Fibroblast of skin of back (primary cell): ENCODE results near the gene CLEC20A.

Experiments used
- DNase-seq: peaks from one replicate; pipeline ENCODE4 v3.0.0-alpha.2; 2013

Gene CLEC20A

DNA sequence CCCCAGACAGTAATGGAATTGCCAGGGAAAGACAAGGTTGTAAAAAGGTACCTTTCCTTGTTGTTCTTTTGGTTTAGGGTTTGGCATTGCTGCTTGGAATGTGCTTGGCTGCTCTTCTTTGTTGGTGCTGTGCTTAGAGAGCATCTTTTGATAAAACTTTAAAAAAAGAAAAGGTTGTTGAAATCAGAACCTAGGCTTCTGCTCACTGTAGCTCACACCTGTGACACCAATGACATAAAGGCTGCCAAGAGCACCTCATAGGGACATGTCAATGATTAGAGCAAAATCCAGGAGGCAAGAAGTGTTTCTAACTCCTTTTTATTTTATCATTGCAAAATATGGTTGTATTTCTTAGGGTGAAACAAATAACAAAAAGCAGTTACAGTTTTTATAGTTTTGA, 28.9 kb downstream of the CLEC20A start:
- no peak for DNase-seq

DNA sequence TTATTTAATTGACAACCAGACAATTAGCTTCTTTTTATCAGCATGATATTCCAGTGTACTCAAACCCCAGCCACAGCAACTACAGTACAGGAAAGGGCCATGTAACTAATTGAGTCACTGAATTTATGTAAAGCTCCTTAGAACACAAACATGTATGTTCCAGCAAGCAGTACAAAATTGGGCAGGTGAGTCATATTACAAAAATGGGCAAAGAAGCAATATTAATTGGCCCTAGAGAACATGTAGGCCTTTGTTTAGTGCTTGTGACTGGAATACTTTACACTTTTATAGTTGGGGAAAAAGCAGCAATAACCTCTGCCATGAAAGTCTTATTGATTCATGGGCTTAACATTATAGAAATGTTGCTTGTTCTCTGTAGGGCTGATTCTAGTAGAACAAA, 31.8 kb downstream of the CLEC20A start:
- peak; percentile 68 for DNase-seq

DNA sequence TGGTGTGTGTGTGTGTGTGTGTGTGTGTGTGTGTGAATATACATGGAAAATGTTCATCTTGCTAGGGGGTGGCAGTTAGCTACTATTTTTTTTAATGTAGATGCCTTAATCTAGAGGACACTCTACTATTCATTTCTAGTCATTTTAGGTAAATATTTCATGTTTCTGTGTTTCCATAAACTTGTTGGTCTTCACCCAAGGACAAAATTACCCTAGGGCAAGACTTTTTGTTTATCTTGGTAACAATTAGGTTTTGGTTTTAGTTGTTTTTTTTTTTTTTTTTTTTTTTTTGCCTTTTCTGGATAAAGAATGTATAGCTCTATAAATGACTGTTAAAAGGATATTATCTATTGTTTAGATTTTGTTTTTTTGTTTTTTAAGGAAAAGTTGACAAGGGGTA, 32.2 kb downstream of the CLEC20A start:
- DNase-seq = no peak

DNA sequence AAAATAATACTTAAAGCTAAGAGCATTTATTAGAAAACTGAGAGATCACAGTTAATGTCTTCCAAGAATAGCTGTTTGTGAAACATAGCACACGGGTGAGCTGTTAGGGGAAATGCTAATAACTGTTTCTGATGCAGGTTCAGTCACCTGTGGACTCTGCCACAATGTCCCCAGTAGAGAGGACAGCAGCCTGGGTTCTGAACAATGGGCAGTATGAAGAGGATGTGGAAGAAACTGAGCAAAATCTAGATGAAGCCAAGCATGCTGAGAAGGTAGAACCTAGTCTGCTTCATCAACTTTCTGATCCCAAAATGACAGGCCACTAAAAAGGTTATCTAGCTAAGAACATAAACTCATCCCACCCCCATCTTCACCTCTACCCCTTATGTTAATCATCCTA, 32.6 kb downstream of the CLEC20A start:
- no peak for DNase-seq

DNA sequence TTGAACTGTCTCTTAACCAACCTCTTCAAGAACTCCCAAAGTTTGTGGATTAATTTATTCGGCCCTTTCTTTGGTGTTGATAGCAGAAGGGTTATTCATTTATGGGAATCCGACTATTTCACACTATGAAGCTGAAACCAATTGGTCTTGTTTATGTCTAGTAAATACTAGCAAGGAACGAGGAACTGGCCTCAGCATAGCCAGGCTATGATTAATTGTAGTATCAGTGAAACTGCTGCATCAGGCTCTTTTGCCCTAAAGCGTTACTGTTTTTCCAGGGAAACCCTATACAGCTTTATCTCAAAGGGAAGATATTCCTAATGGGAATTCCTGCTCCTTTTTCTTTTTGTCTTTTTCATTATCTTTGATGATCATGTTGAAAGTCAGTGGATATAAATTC, 35.1 kb downstream of the CLEC20A start:
- no peak for DNase-seq

DNA sequence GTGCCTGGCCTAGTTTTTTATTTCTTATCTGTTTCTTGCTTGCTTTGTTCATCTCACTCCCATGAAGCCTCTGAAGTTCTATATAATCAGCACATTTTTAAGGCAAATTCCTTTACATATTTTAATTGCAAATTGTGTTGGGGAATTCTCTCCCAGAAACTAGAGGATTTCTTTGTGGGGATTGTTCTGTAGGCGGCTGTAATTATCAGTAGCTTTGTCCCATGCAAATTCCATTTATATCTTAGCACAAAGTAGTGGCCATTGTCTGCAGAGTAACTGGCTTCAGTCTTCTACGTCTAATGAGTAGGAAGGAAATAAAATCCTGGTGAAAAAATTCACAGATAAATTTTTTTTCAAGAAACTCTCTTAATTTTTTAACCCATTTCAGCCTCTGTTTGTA, 35.7 kb downstream of the CLEC20A start:
- DNase-seq = no peak

DNA sequence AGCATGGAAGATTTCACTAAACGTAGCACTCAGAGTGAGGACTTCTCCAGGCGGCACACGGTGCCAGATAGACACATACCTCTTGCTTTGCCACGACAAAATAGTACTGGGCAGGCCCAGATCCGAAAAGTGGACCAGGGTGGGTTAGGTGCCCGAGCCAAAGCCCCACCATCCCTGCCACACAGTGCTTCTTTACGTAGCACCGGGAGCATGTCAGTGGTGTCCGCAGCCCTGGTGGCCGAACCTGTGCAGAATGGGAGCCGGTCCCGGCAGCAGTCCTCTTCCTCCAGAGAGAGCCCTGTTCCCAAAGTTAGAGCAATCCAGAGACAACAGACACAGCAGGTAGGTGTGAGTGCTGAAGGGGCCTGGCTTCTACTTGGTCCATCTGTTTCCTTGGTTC, 38.6 kb downstream of the CLEC20A start:
- DNase-seq = no peak

DNA sequence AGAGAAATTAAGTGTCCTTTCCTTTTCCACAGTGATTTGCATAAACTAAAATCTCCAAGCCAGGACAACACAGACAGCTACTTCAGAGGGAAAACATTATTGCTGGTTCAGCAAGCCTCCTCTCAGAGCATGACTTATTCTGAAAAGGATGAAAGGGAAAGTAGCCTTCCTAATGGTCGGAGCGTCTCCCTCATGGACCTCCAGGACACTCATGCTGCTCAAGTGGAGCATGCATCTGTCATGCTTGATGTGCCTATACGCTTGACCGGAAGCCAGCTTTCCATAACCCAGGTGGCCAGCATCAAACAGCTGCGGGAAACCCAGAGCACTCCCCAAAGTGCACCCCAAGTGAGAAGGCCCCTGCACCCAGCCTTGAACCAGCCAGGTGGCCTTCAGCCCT, 39.1 kb downstream of the CLEC20A start:
- DNase-seq = no peak

DNA sequence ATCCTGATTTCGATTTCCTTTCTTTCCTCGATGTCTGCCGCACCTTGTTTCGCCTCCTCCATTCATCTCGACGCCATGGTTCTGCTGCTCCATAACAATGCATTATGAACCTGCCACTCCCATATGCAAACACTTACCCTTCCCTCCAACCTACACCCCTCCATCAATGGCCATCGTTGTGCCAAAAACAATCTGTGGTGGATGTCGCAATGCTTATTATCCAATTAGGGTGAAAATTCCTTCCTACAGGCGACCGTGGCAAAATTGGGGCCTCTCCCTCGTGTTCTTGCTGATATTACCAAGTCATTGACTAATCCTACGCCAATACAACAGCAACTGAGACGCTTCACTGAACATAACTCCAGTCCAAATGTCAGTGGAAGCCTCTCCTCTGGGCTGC, 40.3 kb downstream of the CLEC20A start:
- no peak for DNase-seq

DNA sequence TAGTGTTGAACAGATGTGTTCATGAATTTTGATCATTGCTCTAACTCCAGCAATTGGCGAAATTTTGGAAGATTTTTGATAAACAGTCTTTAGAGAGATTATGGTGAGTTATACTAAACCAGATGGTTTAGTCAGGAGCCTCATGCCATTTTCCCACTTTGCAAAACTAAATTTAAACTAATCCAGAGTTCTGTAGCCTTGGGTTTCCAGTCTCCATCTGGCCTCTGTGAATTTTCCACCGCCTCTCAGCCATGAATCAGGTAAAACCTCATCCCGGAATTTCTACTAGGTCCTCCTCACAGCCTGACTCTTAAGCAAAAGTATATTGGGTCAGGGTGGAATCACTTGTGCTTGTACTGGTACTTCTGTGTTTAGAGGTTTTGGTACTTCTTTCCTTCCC, 44.8 kb downstream of the CLEC20A start:
- no peak for DNase-seq

DNA sequence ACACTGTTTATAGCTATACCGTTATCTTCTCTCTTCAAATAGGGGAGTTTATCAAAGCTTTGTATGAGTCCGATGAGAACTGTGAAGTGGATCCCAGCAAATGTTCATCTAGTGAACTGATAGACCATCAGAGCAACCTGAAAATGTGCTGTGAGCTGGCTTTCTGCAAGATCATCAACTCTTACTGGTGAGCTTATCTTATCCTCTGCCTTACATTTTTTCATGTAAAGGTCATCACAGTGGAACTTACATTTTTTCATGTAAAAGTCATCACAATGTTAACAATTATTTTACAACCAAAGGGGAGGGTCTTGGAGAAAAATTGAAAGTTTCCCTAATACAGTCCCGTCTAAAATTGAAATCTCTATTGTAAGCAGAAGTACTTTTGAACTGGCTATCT, 45.2 kb downstream of the CLEC20A start:
- peak; percentile 75 for DNase-seq

DNA sequence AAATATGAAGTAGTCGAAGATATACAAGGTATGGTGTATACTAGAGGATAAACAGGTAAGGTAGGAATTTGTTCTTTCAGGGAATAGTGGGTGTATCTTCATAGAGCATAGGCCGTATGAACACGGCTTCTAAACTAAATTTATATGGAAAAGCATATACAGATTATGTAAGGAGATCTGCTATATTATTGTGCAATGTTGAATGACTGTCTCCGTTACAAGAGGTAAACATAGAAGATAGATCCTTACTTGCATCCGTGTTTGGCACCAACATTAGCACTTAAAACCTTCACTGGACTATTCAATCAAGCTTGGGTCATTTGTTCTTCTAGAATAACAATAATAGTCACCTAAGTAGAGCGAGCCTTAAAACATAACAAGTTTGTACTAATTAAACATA, 45.9 kb downstream of the CLEC20A start:
- no peak for DNase-seq

DNA sequence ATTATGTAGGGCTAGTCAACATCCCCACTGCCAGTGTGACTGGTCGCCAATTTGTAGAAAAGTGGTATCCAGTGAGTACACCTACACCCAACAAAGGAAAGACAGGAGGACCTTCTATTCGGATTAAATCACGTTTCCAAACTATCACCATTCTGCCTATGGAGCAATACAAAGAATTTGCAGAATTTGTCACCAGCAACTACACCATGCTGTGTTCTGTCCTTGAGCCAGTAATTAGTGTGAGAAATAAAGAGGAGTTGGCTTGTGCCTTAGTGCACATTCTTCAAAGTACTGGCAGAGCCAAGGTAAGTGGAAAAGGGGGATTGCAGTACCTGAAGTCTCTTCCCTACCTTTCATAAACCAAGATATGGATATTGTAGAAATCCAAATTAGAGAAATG, 53.8 kb downstream of the CLEC20A start:
- DNase-seq = no peak

DNA sequence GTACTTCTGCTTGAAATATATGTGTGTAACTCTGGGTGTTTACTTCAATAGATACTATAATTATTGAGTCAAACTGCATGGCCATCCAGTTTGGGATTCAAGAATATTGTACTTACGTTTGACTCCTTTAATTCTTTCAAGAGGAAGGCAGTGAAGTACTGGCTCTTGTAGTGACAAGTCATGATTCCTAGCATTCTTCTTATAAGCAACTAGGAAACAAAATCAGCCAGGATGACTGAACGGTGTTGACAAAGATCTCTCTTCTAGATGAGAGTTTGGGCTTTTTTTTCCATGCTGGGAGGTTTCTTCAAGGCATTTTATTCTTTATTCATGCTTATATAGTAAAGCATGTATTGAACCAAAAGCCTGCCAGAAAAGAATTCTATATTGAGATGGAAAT, 58.3 kb downstream of the CLEC20A start:
- DNase-seq = peak; percentile 17

DNA sequence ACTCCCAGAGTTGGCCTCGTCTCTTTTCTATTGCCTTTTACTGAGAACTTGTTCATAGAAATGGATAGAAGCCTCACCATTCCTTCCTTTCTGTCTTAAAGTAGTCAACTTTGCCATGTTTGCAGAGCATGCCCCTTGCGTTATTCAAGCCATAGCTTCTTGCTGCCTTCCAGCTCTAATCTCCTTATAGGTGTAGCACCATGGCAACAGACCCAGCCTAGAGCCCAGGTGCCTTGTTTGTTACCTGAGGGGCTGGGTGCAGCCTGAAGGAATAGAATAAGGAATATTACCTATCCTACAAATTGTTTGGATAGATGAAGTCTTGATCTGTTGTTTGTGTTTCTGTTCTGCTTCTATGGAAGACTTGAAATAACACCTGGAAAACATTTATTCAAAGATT, 59.9 kb downstream of the CLEC20A start:
- DNase-seq = no peak

DNA sequence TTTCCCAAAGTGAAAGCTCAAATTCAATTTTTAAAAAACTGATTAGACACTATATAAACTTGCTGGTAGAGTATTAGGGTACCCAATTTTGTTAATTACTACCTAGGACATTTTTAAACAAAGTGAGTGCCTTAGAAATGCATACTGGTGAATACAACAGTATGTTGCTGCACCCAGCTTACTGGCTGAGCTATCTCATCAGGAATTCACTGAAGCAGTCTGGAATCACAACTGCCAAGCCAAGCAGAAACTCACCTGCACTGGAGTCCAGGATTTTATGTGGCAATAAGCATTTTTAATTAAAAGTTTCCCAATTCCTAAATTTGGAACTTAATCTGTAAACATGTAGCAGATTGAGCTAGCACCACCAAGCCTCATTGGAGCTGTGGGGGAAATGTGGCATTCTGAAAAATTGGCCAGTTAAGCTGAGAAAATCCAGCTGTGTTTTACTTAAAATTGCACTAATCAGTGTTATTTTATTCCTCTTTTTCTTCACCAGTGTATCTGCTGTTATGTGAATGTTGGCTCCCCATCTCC, 61.8 kb downstream of the CLEC20A start:
- no peak for DNase-seq

DNA sequence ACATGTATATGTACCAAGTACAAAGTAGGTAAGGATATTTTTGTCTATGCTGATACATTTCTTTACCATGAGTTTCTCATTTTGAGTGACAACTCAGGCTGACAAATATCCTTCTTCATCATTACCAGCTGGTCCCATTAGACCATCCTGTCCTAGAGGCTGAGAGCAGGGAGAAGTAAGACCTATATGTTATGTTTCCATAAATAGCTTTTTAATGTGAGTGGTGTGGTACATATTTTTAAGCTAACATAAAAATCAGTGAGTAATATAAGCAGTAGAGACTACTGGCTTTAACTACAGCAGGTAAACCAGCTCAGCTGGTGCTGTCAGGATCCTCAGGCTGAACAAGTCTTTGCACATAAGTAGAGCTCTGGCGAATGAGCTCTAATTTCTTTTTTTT, 62.4 kb downstream of the CLEC20A start:
- DNase-seq = peak; percentile 5
